HG02571 (cell line): ENCODE data around the gene CSTPP1.

ENCODE experiments used
- ATAC-seq: cut with Tn5 transposase; IDR thresholded peaks from one replicate; pipeline ENCODE4 v1.9.1; 2021; ENCODE audit warnings: mild to moderate bottlenecking, moderate library complexity; ENCODE audit not compliant: unreplicated experiment

CSTPP1 gene

GRCh38 chr11:47125083-47125482 is 188.5 kb downstream of the CSTPP1 start:
- ATAC-seq, result no peak

GRCh38 chr11:47127213-47127612 is 190.7 kb downstream of the CSTPP1 start:
- no peak for ATAC-seq

GRCh38 chr11:47130543-47130942 is 194.0 kb downstream of the CSTPP1 start:
- no peak for ATAC-seq

GRCh38 chr11:47131136-47131535 is 194.6 kb downstream of the CSTPP1 start:
- no peak for ATAC-seq

GRCh38 chr11:47132490-47132889 is 195.9 kb downstream of the CSTPP1 start:
- ATAC-seq, result no peak

GRCh38 chr11:47132981-47133380 is 196.4 kb downstream of the CSTPP1 start:
- ATAC-seq, result no peak

GRCh38 chr11:47136327-47136726 is 199.8 kb downstream of the CSTPP1 start:
- ATAC-seq, result no peak

GRCh38 chr11:47136921-47137320 is 200.4 kb downstream of the CSTPP1 start:
- no peak for ATAC-seq

GRCh38 chr11:47137476-47137875 is 200.9 kb downstream of the CSTPP1 start:
- ATAC-seq, result no peak

GRCh38 chr11:47139878-47140277 is 203.3 kb downstream of the CSTPP1 start:
- ATAC-seq, result no peak

GRCh38 chr11:47143322-47143721 is 206.8 kb downstream of the CSTPP1 start:
- no peak for ATAC-seq

- no peak for ATAC-seq
These were observed 208.0 kb downstream of the CSTPP1 start for GRCh38 chr11:47144541-47144940.

GRCh38 chr11:47147250-47147649 is 210.7 kb downstream of the CSTPP1 start:
- no peak for ATAC-seq

- no peak for ATAC-seq
These were observed 211.1 kb downstream of the CSTPP1 start for GRCh38 chr11:47147681-47148080.

- ATAC-seq, result no peak
These were observed 211.7 kb downstream of the CSTPP1 start for GRCh38 chr11:47148270-47148669.

- no peak for ATAC-seq
These were observed 212.5 kb downstream of the CSTPP1 start for GRCh38 chr11:47148903-47149531.

GRCh38 chr11:47149782-47150181 is 213.2 kb downstream of the CSTPP1 start:
- ATAC-seq, result no peak

GRCh38 chr11:47152126-47152952 is 215.8 kb downstream of the CSTPP1 start:
- no peak for ATAC-seq

- ATAC-seq, result no peak
These were observed 216.7 kb downstream of the CSTPP1 start for GRCh38 chr11:47152953-47153950.

GRCh38 chr11:47154616-47155570 is 218.3 kb downstream of the CSTPP1 start:
- no peak for ATAC-seq
